SKM-1 (cell line): Measurements from ENCODE around the gene PRR36.
A peak's percentile ranks its signal among the peaks of the same experiment; 100 is the strongest.
"Not testable (repeated sequence)": the region's sequence is repeated elsewhere in the genome, so short reads cannot be mapped to it uniquely, and the experiment has no call there.

Source experiments
- DNase-seq: peaks from one replicate; lab custom pipeline; 2025; ENCODE audit not compliant: unreplicated experiment; lab: John Stamatoyannopoulos, UW

The PRR36 gene

DNA sequence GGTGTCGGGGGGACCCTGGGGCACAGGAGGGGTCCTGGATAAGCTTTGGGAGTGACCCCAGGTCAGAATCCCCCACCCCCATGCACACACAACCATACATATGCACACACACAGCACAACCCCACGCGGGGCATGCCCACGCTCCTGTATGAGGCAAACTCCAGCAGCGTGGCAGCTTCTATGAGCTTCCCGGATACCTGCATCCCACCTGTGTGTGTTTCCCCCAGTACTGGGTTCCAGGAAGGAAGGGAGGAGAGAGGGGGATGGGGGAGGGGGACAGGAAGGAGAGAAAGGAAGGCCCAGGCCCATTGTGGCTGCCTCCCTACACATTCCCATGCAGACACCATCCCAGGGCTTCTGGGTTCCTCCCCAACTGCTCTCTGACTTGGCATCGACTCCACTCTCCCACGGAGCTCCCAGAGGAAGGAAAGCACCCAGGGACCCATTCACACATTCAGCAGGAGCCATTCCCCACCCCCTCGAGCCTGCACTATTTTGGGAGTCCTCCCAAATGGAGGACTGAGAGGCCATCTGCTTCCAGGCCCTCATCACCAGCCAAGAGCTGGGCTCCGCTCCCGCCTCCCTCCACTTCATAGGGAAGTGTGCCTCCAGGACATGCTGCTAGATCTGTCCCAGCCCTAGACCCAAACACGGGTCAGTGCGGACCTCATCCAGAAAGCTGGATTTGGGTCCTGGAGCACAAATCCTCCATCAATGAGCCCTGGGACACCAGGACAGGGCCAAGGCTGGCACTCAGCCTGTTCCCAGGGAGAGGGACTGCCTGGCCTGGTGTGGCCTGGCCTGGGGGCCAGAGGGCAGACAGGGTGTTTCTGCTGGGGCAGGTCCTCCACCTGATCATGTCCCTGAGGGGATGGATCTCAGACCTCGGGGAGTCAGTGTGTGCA lies 13.2 kb downstream of the PRR36 start:
- no peak for DNase-seq

GRCh38 chr19:7859831-7860713 lies 14.1 kb downstream of the PRR36 start:
- DNase-seq = no peak

DNA sequence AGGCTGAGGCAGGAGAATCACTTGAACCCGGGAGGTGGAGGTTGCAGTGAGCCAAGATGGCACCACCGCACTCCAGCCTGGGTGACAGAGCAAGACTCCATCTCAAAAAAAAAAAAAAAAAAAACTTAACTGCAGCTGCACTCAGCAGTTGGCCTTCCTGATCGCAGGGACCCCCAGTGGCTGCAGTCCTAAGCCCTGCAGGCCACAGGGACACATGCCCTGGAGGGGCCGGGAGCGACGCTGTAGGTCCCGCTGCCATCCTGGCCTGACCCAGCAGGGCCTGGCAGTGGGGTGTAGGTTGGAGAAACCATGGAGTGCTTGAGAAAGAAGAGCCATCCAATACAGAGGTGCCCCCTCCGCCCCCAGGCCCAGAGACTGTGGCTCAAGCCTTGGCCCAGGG lies 15.1 kb downstream of the PRR36 start:
- not testable (repeated sequence) for DNase-seq

DNA sequence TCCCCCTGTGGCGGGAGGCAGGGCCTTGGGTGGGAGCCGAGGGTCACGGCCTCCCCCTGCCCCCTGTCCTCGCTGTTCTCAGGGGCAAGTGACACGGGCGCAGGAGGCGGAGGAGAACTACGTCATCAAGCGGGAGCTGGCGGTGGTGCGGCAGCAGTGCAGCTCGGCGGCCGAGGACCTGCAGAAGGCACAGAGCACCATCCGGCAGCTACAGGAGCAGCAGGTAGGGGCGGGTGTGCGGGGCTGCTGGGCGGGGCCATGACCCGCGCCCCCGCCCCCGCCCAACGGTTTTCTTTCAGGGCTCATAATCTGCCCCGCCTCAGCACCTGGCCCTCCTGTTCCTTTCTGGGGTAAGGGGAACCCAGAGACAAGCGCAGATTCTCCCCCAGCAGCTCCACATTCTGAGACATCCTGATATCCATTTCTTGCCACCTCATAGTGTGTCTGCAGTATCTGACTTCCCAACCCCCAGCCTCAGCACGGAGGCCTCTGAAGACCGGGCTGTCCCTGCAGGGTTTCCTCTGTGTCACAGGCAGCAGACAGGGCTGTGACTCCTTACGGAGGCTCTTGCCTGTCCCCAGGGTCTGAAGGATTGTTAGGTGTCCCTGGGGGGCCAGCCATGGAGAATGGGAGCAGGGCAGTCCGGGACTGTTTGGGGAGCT lies 15.9 kb downstream of the PRR36 start:
- no peak for DNase-seq

DNA sequence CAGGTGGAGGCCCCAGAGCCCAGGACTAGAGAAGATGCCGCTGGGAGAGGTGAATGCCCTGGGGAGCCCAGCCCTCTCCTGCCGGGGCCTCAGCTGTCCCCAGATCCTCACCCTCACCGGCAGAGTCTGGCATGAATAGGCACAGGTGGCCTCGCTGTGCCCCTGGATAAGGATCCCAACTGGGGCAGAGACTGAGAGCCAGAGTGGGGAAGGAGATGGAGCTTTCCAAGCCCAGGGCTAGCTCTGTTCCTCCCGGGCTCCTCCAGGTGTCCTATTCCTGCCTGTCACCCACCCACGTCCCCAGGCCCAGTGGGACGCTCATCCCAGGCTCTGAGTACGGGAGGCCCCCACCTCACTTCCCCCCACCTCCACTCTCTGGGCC lies 16.5 kb downstream of the PRR36 start:
- no peak for DNase-seq

- no peak for DNase-seq
Measured at GRCh38 chr19:7856679-7857663, 17.2 kb downstream of the PRR36 start.

- no peak for DNase-seq
Measured at GRCh38 chr19:7856109-7856591, 18.0 kb downstream of the PRR36 start.

DNA sequence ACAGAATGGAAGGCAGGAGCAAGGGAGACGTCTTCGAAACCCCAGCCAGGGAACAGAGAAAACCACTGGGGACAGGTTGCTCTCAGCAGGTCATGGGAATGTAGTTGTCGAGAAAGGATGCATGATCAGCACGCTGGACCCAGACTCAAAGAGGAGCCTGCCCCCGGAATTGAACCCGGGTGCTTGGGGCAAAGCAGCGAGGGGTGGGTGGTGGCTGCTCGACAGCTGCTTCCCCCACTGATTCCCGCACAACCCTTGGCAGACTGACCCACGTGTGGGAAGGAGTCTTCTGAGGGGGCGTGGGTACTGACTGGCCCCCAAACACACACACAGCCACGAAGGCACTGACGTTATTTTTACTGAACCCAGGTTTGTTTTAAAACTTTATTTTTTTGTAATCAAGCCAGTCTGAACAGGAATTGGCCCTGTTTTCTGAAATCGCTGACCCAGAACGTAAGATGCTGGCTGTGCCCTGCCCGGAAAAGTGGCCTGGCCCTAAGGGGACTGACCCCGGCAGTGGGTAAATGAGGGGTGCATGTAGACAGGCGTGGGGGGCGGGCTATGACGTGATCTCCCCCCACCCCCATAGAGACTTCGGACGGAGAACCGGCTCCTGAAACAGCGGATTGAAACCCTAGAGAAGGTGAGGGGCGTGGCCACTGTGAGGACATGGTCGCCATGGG lies 18.6 kb downstream of the PRR36 start:
- DNase-seq = no peak

- DNase-seq = no peak
Measured at GRCh38 chr19:7853770-7854128, 20.4 kb downstream of the PRR36 start.

GRCh38 chr19:7852851-7853769 lies 21.1 kb downstream of the PRR36 start:
- DNase-seq = peak; percentile 21

- no peak for DNase-seq
Measured at GRCh38 chr19:7851623-7852500, 22.3 kb downstream of the PRR36 start.

GRCh38 chr19:7850945-7851622 lies 23.1 kb downstream of the PRR36 start:
- DNase-seq = no peak

DNA sequence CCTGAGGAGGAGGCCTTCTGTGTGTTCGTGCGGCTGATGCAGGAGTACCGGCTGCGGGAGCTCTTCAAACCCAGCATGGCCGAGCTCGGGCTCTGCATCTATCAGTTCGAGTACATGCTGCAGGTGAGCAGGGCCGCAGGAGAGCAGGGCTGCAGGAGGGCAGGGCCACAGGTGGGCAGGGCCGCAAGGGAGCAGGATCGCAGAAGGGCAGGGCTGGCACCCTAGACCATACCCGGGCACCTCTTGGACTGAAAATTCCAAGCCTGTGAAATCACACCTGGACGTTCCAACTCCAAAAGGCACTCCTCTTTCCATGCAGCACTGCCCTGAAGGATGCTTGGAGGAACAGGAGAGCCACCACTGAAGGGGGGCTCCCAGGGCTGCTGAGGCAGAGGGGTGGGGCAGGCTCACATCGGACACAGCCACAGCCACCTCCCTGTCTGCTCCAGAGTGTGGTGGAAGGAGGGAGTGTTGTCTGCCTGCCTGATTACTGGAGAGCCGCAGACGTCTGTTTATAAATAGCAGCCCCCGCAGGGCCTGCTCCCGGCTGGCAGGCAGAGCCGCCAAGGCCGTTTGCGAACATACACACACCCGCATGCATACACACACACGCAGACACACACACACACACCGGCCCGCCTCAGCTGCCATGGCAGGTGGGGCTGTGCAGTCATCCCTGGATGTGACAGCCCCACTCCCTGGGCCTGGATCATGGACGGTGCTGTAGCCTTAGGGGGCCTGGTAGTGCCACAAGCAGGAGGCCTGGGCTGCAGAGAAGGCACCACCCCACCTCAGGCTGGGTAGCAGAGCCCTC lies 24.0 kb downstream of the PRR36 start:
- no peak for DNase-seq

DNA sequence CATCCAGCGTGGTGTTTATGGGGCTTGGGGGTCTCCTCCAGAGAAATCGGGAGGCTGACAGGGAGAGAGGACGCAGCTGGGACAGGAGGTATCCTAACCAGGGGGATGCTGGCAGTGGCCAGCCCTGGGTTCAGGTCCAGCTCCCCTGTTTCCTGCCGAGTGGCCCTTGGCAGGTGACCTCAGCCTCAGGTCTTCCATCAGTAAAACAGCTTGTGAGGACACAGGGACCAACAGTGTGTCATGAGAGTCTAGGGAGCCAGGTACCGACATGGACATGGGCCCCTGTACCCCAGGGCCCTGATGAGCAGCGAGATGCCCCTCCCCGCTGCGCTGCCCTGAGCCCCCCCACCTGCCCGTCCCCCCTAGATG lies 24.6 kb downstream of the PRR36 start:
- no peak for DNase-seq

- no peak for DNase-seq
Measured at GRCh38 chr19:7848779-7849457, 25.3 kb downstream of the PRR36 start.

- DNase-seq = no peak
Measured at GRCh38 chr19:7847664-7848063, 26.5 kb downstream of the PRR36 start.
